ENCODE results near the gene CTSS.
"Not testable (repeated sequence)": the region's sequence is repeated elsewhere in the genome, so short reads cannot be mapped to it uniquely, and the experiment has no call there.

Gene CTSS

DNA sequence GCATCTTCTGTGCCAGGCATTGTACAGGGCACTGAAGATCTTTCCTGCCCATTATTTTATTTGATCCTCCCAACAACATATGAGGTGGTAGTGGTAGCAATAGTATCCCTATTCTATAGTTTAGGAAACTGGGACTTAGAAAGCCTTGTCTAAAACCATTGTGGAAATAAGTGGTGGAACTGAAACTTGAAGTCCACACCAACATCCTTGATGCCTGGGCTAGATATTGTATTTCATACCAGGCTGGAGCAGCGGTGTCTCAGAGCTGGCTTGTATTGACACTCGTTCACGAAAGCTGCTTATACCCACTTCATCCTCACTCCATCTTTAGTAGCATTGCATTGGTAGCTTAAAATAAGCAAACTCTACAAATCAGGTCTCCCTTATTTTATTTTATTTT lies 9.7 kb upstream of the CTSS start:
- no peak for DNase-seq (ENCODE audit: low spot score)

DNA sequence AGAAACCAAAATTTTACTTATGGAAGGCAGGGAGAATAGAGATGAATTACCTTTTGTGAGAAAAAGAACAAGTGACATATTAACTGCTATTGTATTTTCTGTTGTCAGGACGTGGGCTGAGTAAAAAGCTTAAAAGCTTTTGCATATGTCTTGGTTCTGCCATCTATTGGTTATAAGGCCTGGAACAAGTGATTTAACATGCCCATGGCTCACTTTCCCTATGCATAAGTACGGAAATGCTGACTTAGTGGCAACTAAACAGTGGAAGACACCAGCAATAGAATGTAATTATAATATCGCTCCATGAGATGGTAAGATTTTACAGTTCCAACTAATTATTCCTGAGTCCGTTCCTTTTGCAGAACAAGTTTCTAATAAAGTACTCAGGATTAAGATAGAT lies 6.7 kb upstream of the CTSS start:
- no peak for DNase-seq (ENCODE audit: low spot score)

DNA sequence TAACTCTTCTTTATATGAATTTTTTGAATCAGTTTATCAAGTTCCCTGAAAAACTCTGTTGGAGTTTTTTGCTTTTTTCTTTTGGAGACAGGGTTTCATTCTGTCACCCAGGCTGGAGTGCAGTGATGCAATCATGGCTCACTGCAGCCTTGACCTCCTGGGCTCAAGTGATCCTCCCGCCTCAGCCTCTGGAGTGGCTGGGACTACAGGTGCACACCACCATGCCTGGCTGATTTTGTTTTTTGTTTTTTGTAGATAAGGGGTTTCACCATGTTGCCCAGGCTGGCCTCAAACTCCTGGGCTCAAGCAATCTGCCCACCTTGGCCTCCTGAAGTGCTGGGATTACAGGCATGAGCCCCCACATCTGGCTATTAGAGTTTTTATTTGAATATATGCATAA lies 2.1 kb upstream of the CTSS start:
- DNase-seq (ENCODE audit: low spot score), result not testable (repeated sequence)

- not testable (repeated sequence) for DNase-seq (ENCODE audit: low spot score)
These were observed 361 bp upstream of the CTSS start for GRCh38 chr1:150765977-150766301.

- no peak for DNase-seq (ENCODE audit: low spot score)
These were observed 919 bp downstream of the CTSS start for GRCh38 chr1:150764617-150765101.

DNA sequence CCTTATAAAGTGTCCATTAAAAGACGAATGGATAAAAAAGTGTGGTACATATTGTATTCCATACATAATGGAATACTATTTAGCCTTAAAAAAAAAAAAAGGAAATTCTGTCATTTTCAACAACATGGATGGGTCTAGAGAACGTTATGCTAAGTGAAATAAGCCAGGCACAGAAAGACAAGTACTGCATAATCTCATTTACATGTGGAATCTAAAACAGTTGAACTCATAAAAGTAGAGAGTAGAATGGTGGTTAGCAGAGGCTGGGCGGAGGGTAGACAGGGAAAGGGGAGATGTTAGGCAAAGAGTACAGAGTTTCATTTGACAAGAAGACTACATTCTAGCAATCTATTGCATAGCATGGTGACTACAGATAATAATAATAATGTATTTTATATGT lies 2.6 kb downstream of the CTSS start:
- DNase-seq (ENCODE audit: low spot score), result no peak

- no peak for DNase-seq (ENCODE audit: low spot score)
These were observed 3.0 kb downstream of the CTSS start for GRCh38 chr1:150762552-150762951.

DNA sequence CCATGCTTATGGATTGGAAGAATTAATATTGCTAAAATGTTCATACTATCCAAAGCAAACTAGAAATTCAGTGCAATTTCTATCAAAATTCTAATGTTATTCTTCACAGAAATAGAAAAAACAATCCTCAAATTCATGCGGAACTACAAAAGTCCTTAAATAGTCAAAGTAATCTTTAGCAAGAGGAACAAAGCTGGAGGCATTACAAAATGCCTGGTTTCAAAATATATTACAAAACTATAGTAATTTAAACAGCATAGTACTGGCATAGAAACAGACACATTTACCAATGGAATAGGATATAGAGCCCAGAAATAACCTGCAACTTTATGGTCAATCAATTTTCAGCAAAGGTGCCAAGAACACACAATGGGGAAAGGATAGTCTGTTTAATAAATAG lies 3.8 kb downstream of the CTSS start:
- no peak for DNase-seq (ENCODE audit: low spot score)

DNA sequence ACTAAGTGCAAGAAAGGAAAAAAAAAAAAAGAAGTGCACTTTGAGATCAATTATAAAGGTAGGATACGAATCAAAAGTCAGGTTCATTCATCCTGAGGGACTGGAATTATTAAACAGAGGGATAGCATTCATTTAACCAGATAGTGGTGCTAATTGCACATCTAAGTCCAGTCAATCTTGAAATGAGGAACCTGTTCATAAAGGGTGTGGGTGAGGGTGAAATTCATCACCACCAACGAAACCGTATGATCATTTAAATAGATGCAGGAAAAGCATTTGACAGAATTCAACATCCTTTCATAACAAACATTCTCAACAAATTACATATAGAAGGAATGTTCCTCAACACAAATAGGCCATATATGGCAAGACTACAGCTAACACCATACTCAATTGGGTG lies 5.6 kb downstream of the CTSS start:
- no peak for DNase-seq (ENCODE audit: low spot score)

DNA sequence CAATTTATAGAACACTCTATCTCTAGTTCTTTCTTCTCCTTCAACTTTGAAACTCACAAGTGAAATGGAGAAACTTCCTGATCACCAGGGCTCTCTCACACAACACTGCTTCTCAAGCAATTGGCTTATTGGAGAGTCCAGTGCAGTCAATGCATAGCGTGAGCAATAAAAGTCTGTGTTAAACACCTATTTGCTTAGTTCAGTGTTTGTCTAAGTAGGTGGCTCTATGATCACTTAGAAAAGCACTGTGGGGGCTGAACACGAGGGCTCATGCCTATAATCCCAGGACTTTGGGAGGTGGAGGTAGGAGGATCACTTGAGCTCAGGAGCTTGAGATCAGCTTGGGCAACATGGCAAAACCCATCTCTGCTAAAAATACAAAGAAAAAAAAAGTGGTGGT lies 12.2 kb downstream of the CTSS start:
- no peak for DNase-seq (ENCODE audit: low spot score)

- DNase-seq (ENCODE audit: low spot score), result no peak
These were observed 14.1 kb downstream of the CTSS start for GRCh38 chr1:150751443-150751842.

- DNase-seq (ENCODE audit: low spot score), result no peak
These were observed 15.8 kb downstream of the CTSS start for GRCh38 chr1:150749720-150750311.

DNA sequence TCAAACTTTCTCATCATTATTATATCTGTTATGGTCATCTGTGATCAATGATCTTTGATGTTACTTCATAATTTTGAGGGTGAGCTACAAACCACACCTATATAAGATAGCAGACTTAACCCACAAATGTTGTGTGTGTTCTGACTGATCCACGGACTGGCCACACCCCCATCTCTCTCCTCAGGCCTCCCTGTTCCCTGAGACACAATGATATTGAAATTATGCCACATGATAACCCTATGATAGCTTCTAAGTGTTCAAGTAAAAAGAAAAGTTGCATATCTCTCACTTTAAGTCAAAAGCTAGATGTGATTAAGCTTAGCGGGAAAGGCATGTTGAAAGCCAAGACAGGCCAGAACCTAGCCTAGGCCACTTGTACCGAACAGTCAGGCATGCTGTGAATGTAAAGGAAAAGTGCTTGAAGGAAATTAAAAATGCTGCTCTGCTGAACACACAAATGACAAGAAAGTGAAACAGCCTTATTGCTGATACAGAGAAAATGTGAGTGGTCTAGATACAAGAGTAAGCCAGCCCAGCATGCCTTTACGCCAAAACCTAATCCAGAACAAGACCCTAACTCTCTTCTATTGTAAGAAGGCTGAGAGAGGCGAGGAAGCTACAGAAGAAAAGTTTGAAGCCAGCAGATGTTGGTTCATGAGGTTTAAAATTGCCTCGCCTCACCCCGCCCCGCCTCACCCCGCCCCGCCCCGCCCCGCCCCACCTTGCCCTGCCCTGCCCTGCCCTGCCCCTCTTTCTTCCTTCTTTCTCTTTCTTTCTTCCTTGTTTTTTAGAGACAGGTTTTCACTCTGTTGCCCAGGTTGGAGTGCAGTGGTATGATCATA lies 16.5 kb downstream of the CTSS start:
- no peak for DNase-seq (ENCODE audit: low spot score)

- no peak for DNase-seq (ENCODE audit: low spot score)
These were observed 35.4 kb downstream of the CTSS start for GRCh38 chr1:150730130-150730721.

GRCh38 chr1:150724336-150724735 lies 41.2 kb downstream of the CTSS start:
- DNase-seq (ENCODE audit: low spot score), result no peak

GRCh38 chr1:150720703-150721102 lies 44.9 kb downstream of the CTSS start, which contains the start of gene HORMAD1:
Gene HORMAD1 (minus strand): TSS chr1:150720895. CDS start chr1:150719505, 1,390 bp downstream.
- no peak for DNase-seq (ENCODE audit: low spot score)

GRCh38 chr1:150720098-150720497 lies 45.5 kb downstream of the CTSS start:
- no peak for DNase-seq (ENCODE audit: low spot score)

- DNase-seq (ENCODE audit: low spot score), result no peak
These were observed 47.2 kb downstream of the CTSS start for GRCh38 chr1:150718225-150718891.

DNA sequence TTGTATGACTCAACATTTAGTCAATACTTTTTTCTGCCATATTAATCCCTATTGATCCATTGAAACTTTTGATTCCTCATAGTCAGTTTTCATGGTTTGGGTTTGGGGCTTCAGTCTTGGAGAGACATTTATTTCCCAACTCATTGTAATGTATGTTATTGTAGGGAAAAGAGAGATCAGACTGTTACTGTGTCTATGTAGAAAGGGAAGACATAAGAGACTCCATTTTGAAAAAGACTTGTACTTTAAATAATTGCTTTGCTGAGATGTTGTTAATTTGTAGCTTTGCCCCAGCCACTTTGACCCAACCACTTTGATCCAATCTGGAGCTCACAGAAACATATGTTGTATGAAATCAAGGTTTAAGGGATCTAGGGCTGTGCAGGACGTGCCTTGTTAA lies 56.5 kb downstream of the CTSS start:
- DNase-seq (ENCODE audit: low spot score), result not testable (repeated sequence)

GRCh38 chr1:150708595-150708994 lies 57.0 kb downstream of the CTSS start:
- no peak for DNase-seq (ENCODE audit: low spot score)

- DNase-seq (ENCODE audit: low spot score), result no peak
These were observed 59.5 kb downstream of the CTSS start for GRCh38 chr1:150706091-150706490.

GRCh38 chr1:150703427-150703826 lies 62.2 kb downstream of the CTSS start:
- no peak for DNase-seq (ENCODE audit: low spot score)
